ENCODE measurements around the gene UBE2O.

DNA sequence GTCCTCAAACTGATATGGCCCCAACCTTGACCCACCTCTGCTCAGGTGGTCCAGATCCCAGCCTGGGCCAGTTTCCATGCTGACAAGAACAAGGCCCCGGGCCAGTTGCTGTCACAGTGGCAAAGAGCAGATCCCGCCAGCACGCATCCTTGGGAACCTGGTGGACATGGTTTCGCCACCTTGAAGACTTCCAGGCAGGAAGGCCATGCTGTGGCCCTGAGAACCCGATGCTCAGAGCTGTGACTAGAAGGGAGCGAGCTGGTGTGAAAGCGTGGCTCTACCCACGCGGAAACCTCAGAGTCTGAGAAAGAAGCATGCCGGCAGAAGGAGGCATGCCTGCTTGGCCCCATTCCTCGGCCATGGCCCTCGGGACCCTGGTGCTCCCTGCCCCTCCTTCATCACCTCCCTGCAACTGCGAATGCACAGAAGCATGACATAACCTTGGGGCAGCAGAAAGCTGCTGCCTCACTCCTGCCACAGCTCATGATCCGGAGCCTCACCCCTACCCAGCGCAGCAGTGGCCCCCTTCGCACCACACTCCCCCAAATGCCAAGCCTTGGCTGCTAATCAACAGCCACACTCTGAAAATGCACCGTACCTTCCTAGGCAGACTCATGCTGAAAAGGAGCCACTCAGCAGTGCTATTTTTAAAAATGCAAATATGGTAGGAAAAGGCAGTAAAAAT is 33.2 kb downstream of the UBE2O start:
- TF ChIP-seq RARB (CRISPR knock-in tag; IDR thresholded peaks at IDR 0.05) (no peak), TCF4 (CRISPR knock-in tag; IDR thresholded peaks at IDR 0.05; ENCODE audit: borderline replicate concordance) (no peak), GLIS3 (CRISPR knock-in tag; IDR thresholded peaks at IDR 0.05) (no peak), ZFP3 (CRISPR knock-in tag; IDR thresholded peaks at IDR 0.05) (no peak), ZNF565 (CRISPR knock-in tag; conservative IDR thresholded peaks at IDR 0.05; ENCODE audit: low read depth) (no peak), ZNF8 (CRISPR knock-in tag; IDR thresholded peaks at IDR 0.05) (no peak), ZC3H10 (CRISPR knock-in tag; IDR thresholded peaks at IDR 0.05) (no peak), ZNF70 (CRISPR knock-in tag; IDR thresholded peaks at IDR 0.05) (no peak), ARNTL (CRISPR knock-in tag; IDR thresholded peaks at IDR 0.05; ENCODE audit: borderline replicate concordance, low read depth) (no peak), OSR1 (CRISPR knock-in tag; IDR thresholded peaks at IDR 0.05) (no peak), PATZ1 (CRISPR knock-in tag; IDR thresholded peaks at IDR 0.05; ENCODE audit: borderline replicate concordance) (no peak), CSDC2 (CRISPR knock-in tag; IDR thresholded peaks at IDR 0.05) (no peak), POU6F1 (CRISPR knock-in tag; IDR thresholded peaks at IDR 0.05; ENCODE audit: borderline replicate concordance, low read depth) (no peak)
